Stimulated activated memory B cell treated with anti-CD40 and anti-IgM and Interleukin-4, amounts not matched to agents 10 μg/mL and 1 μg/mL and 100 μg/mL, for 72 hours (primary cell): ENCODE results near the gene GRK7.
"Not testable (repeated sequence)": the region's sequence is repeated elsewhere in the genome, so short reads cannot be mapped to it uniquely, and the experiment has no call there.

Experiments
- ATAC-seq: fragments of 150-1000 bp; cut with Tn5 transposase; 2 replicates; pipeline ENCODE4 v1.10.0; 2021
- H3K27ac Mint-ChIP-seq: one replicate; pipeline ENCODE4 v1.8.0; 2022; ENCODE audit warnings: mild to moderate bottlenecking, mixed read lengths
- H3K27me3 Mint-ChIP-seq: one replicate; pipeline ENCODE4 v1.8.0; 2022; ENCODE audit warnings: mixed read lengths
- H3K36me3 Mint-ChIP-seq: one replicate; pipeline ENCODE4 v1.8.0; 2022; ENCODE audit warnings: mixed read lengths
- H3K4me1 Mint-ChIP-seq: one replicate; pipeline ENCODE4 v1.8.0; 2022; ENCODE audit warnings: mixed read lengths
- H3K4me3 Mint-ChIP-seq: one replicate; pipeline ENCODE4 v1.8.0; 2022; ENCODE audit warnings: mild to moderate bottlenecking, moderate library complexity, mixed read lengths
- H3K9me3 Mint-ChIP-seq: one replicate; pipeline ENCODE4 v1.8.0; 2022; ENCODE audit warnings: mixed read lengths

GRK7 gene

GRCh38 chr3:141796081-141796888 lies 33.1 kb downstream of the GRK7 start:
- H3K4me3 Mint-ChIP-seq: peak overlapping the region; percentile 72
- peaks cover 34% of the 10 kb centered on the region for H3K4me1 Mint-ChIP-seq
- no peaks in the 10 kb centered on the region for H3K27me3 Mint-ChIP-seq
- H3K9me3 Mint-ChIP-seq: no peaks in the 10 kb centered on the region
- H3K36me3 Mint-ChIP-seq: no peaks in the 10 kb centered on the region
- peak; percentile 97 for ATAC-seq
- peak overlapping the region; percentile 89 for H3K27ac Mint-ChIP-seq

GRCh38 chr3:141796889-141797781 lies 33.9 kb downstream of the GRK7 start:
- Mint-ChIP-seq H3K27me3 (no peaks in the 10 kb centered on the region), H3K4me3 (peak overlapping the region; percentile 72), H3K27ac (peak overlapping the region; percentile 89), H3K9me3 (no peaks in the 10 kb centered on the region), H3K36me3 (no peaks in the 10 kb centered on the region), H3K4me1 (peaks cover 34% of the 10 kb centered on the region)
- peak; percentile 45 for ATAC-seq

GRCh38 chr3:141797819-141798447 lies 34.7 kb downstream of the GRK7 start:
- Mint-ChIP-seq H3K9me3 (no peaks in the 10 kb centered on the region), H3K36me3 (no peaks in the 10 kb centered on the region), H3K4me3 (peak overlapping the region; percentile 72), H3K4me1 (peaks cover 34% of the 10 kb centered on the region), H3K27me3 (no peaks in the 10 kb centered on the region), H3K27ac (peak overlapping the region; percentile 89)
- no peak for ATAC-seq

GRCh38 chr3:141798448-141798845 lies 35.2 kb downstream of the GRK7 start:
- ATAC-seq: no peak
- Mint-ChIP-seq H3K4me1 (peaks cover 34% of the 10 kb centered on the region), H3K27ac (no peak overlapping the region), H3K4me3 (no peak overlapping the region), H3K36me3 (no peaks in the 10 kb centered on the region), H3K27me3 (no peaks in the 10 kb centered on the region), H3K9me3 (no peaks in the 10 kb centered on the region)

GRCh38 chr3:141802316-141803077 lies 39.3 kb downstream of the GRK7 start:
- no peak for ATAC-seq
- Mint-ChIP-seq H3K9me3 (no peaks in the 10 kb centered on the region), H3K27me3 (no peaks in the 10 kb centered on the region)

GRCh38 chr3:141803538-141803937 lies 40.3 kb downstream of the GRK7 start:
- not testable (repeated sequence) for H3K36me3 Mint-ChIP-seq, H3K27ac Mint-ChIP-seq, ATAC-seq, H3K9me3 Mint-ChIP-seq, H3K4me1 Mint-ChIP-seq, H3K4me3 Mint-ChIP-seq, H3K27me3 Mint-ChIP-seq

More at GRCh38 chr3:141802316-141803077, 39.3 kb downstream of the GRK7 start:
- H3K27ac Mint-ChIP-seq: no peak overlapping the region
- H3K4me1 Mint-ChIP-seq: peaks cover 4% of the 10 kb centered on the region
- no peaks in the 10 kb centered on the region for H3K36me3 Mint-ChIP-seq
- H3K4me3 Mint-ChIP-seq: no peak overlapping the region

- Mint-ChIP-seq H3K27ac (no peak overlapping the region), H3K9me3 (no peaks in the 10 kb centered on the region), H3K4me3 (no peak overlapping the region), H3K27me3 (no peaks in the 10 kb centered on the region), H3K4me1 (no peaks in the 10 kb centered on the region), H3K36me3 (no peaks in the 10 kb centered on the region)
- ATAC-seq: no peak
Measured at GRCh38 chr3:141804447-141804777, 41.2 kb downstream of the GRK7 start.

- Mint-ChIP-seq H3K4me3 (no peak overlapping the region), H3K4me1 (no peaks in the 10 kb centered on the region)
- ATAC-seq: no peak
Measured at GRCh38 chr3:141804778-141805639, 41.8 kb downstream of the GRK7 start.

GRCh38 chr3:141807277-141808033 lies 44.2 kb downstream of the GRK7 start:
- Mint-ChIP-seq H3K36me3 (no peaks in the 10 kb centered on the region), H3K9me3 (no peaks in the 10 kb centered on the region), H3K27ac (no peak overlapping the region), H3K4me1 (no peaks in the 10 kb centered on the region), H3K4me3 (no peak overlapping the region), H3K27me3 (no peaks in the 10 kb centered on the region)
- no peak for ATAC-seq

More at GRCh38 chr3:141804778-141805639, 41.8 kb downstream of the GRK7 start:
- no peaks in the 10 kb centered on the region for H3K36me3 Mint-ChIP-seq
- H3K27me3 Mint-ChIP-seq: no peaks in the 10 kb centered on the region
- H3K27ac Mint-ChIP-seq: no peak overlapping the region
- H3K9me3 Mint-ChIP-seq: no peaks in the 10 kb centered on the region

- no peak overlapping the region for H3K27ac Mint-ChIP-seq
- no peaks in the 10 kb centered on the region for H3K4me1 Mint-ChIP-seq
- H3K9me3 Mint-ChIP-seq: no peaks in the 10 kb centered on the region
- H3K36me3 Mint-ChIP-seq: no peaks in the 10 kb centered on the region
- H3K27me3 Mint-ChIP-seq: no peaks in the 10 kb centered on the region
- no peak for ATAC-seq
- no peak overlapping the region for H3K4me3 Mint-ChIP-seq
Measured at GRCh38 chr3:141808586-141808985, 45.4 kb downstream of the GRK7 start.

- Mint-ChIP-seq H3K4me1 (no peaks in the 10 kb centered on the region), H3K27ac (no peak overlapping the region), H3K4me3 (no peak overlapping the region), H3K27me3 (peaks cover 6% of the 10 kb centered on the region), H3K36me3 (no peaks in the 10 kb centered on the region), H3K9me3 (peaks cover under 1% of the 10 kb centered on the region)
- ATAC-seq: no peak
Measured at GRCh38 chr3:141810161-141810560, 47.0 kb downstream of the GRK7 start.

GRCh38 chr3:141811348-141811747 lies 48.1 kb downstream of the GRK7 start:
- Mint-ChIP-seq H3K27ac (no peak overlapping the region), H3K36me3 (no peaks in the 10 kb centered on the region), H3K4me3 (no peak overlapping the region), H3K9me3 (peaks cover 5% of the 10 kb centered on the region), H3K4me1 (no peaks in the 10 kb centered on the region), H3K27me3 (peaks cover 18% of the 10 kb centered on the region)
- ATAC-seq: no peak

- ATAC-seq: no peak
- Mint-ChIP-seq H3K9me3 (peaks cover 5% of the 10 kb centered on the region), H3K27me3 (peaks cover 21% of the 10 kb centered on the region), H3K27ac (no peak overlapping the region), H3K4me1 (no peaks in the 10 kb centered on the region), H3K36me3 (no peaks in the 10 kb centered on the region), H3K4me3 (no peak overlapping the region)
Measured at GRCh38 chr3:141812084-141812483, 48.9 kb downstream of the GRK7 start.
